Activated naive CD4-positive, alpha-beta T cell treated with anti-CD3 and anti-CD28 coated beads for 36 hours (primary cell): ENCODE measurements around the gene CELF2. TPM values are rescaled to one million over a fixed set of nuclear protein-coding genes. Genes with fewer than 3 reads are reported as not detected.

Source experiments
- CTCF ChIA-PET: fragments of 350-600 bp; sonication (Branson Sonifier 250); formaldehyde crosslinking; loops from one replicate; lab custom pipeline; 2021; ENCODE audit warnings: antibody characterized with exemption; lab: Charles Lee
- DNase-seq: peaks from one replicate; pipeline ENCODE4 v3.0.0-alpha.2; 2020
- H3K27ac Mint-ChIP-seq: one replicate; pipeline ENCODE4 v1.8.0; 2021; ENCODE audit warnings: mild to moderate bottlenecking, mixed read lengths
- H3K27me3 Mint-ChIP-seq: one replicate; pipeline ENCODE4 v1.8.0; 2021; ENCODE audit warnings: low read depth, mixed read lengths
- H3K36me3 Mint-ChIP-seq: one replicate; pipeline ENCODE4 v1.8.0; 2021; ENCODE audit warnings: low read depth, mixed read lengths
- H3K4me1 Mint-ChIP-seq: one replicate; pipeline ENCODE4 v1.8.0; 2021; ENCODE audit warnings: low read depth, mixed read lengths
- H3K4me3 Mint-ChIP-seq: one replicate; pipeline ENCODE4 v1.8.0; 2021; ENCODE audit warnings: mild to moderate bottlenecking, moderate library complexity, mixed read lengths
- H3K9me3 Mint-ChIP-seq: one replicate; pipeline ENCODE4 v1.8.0; 2021; ENCODE audit warnings: mixed read lengths
- intact Hi-C: fragments of 100-400 bp; cut with micrococcal nuclease; formaldehyde crosslinking; loops from one replicate; pipeline ENCODE4 v1.15.1; 2023
- total RNA-seq, 2 experiments: library from RNA; stranded (reverse); gene quantifications; one replicate each; pipeline ENCODE4 v1.2.3, GENCODE V29; 2021

The CELF2 gene
- total RNA-seq, 2 experiments from 2014 or later, result 68.2 to 72.2 TPM

GRCh38 chr10:11035301-11035991 is 17.8 kb downstream of the CELF2 start:
- CTCF ChIA-PET, result interaction anchor here (0.6 to 0.7 kb wide), 5 partner anchors 40 to 461 kb away, joined by 3 to 7 read pairs (median 3); no protein-coding TSS in a partner anchor
- no peak for DNase-seq
- Mint-ChIP-seq H3K27ac (no peak overlapping the region), H3K27me3 (peaks cover 9% of the 10 kb centered on the region), H3K4me3 (no peak overlapping the region), H3K4me1 (peaks cover 4% of the 10 kb centered on the region), H3K36me3 (no peaks in the 10 kb centered on the region), H3K9me3 (no peaks in the 10 kb centered on the region)
- intact Hi-C loops, result loop anchor here (5.0 kb wide), 1 partner anchor 437 kb away; no protein-coding TSS in a partner anchor

GRCh38 chr10:11036424-11037011 is 18.8 kb downstream of the CELF2 start:
- CTCF ChIA-PET, result interaction anchor here (0.7 to 1.1 kb wide), 3 partner anchors 16 to 595 kb away, joined by 3 read pairs; no protein-coding TSS in a partner anchor
- Mint-ChIP-seq H3K36me3 (no peaks in the 10 kb centered on the region), H3K27ac (no peak overlapping the region), H3K4me3 (no peak overlapping the region), H3K9me3 (no peaks in the 10 kb centered on the region), H3K27me3 (peaks cover 9% of the 10 kb centered on the region), H3K4me1 (peaks cover 4% of the 10 kb centered on the region)
- intact Hi-C loops, result loop anchor here (5.0 kb wide), 1 partner anchor 436 kb away; no protein-coding TSS in a partner anchor
- DNase-seq, result no peak

- no peak for DNase-seq
- no peaks in the 10 kb centered on the region for H3K9me3 Mint-ChIP-seq
- H3K4me3 Mint-ChIP-seq, result no peak overlapping the region
- H3K4me1 Mint-ChIP-seq, result peaks cover 4% of the 10 kb centered on the region
- no peaks in the 10 kb centered on the region for H3K36me3 Mint-ChIP-seq
- H3K27me3 Mint-ChIP-seq, result peaks cover 9% of the 10 kb centered on the region
- CTCF ChIA-PET, result no interaction called here
- intact Hi-C loops, result loop anchor here (5.0 kb wide), 1 partner anchor 434 kb away; no protein-coding TSS in a partner anchor
- no peak overlapping the region for H3K27ac Mint-ChIP-seq
Measured at GRCh38 chr10:11037991-11038390, 20.3 kb downstream of the CELF2 start.

GRCh38 chr10:11042357-11042756 is 24.7 kb downstream of the CELF2 start:
- intact Hi-C loops, result no loop called here
- Mint-ChIP-seq H3K9me3 (no peaks in the 10 kb centered on the region), H3K27me3 (peaks cover 10% of the 10 kb centered on the region), H3K4me1 (no peaks in the 10 kb centered on the region), H3K27ac (no peak overlapping the region), H3K36me3 (no peaks in the 10 kb centered on the region), H3K4me3 (no peak overlapping the region)
- DNase-seq, result no peak
- CTCF ChIA-PET, result no interaction called here

- Mint-ChIP-seq H3K4me3 (no peak overlapping the region), H3K27ac (no peak overlapping the region), H3K36me3 (no peaks in the 10 kb centered on the region), H3K4me1 (no peaks in the 10 kb centered on the region), H3K27me3 (peaks cover 9% of the 10 kb centered on the region), H3K9me3 (no peaks in the 10 kb centered on the region)
- no peak for DNase-seq
- intact Hi-C loops, result no loop called here
- CTCF ChIA-PET, result interaction anchor here (0.6 kb wide), 1 partner anchor 8 kb away, joined by 9 read pairs; no protein-coding TSS in a partner anchor
Measured at GRCh38 chr10:11043039-11043438, 25.4 kb downstream of the CELF2 start.

- CTCF ChIA-PET, result interaction anchor here (0.6 to 1.3 kb wide), 2 partner anchors 8 to 9 kb away, joined by 3 to 9 read pairs; no protein-coding TSS in a partner anchor
- H3K27me3 Mint-ChIP-seq, result peaks cover 6% of the 10 kb centered on the region
Measured at GRCh38 chr10:11043446-11044127, 25.9 kb downstream of the CELF2 start.

GRCh38 chr10:11045487-11045886 is 27.8 kb downstream of the CELF2 start:
- H3K36me3 Mint-ChIP-seq, result no peaks in the 10 kb centered on the region
- no peak overlapping the region for H3K27ac Mint-ChIP-seq
- peaks cover 6% of the 10 kb centered on the region for H3K27me3 Mint-ChIP-seq
- no peaks in the 10 kb centered on the region for H3K9me3 Mint-ChIP-seq
- intact Hi-C loops, result no loop called here
- H3K4me3 Mint-ChIP-seq, result no peak overlapping the region
- DNase-seq, result no peak
- CTCF ChIA-PET, result no interaction called here
- no peaks in the 10 kb centered on the region for H3K4me1 Mint-ChIP-seq

More at GRCh38 chr10:11043446-11044127, 25.9 kb downstream of the CELF2 start:
- H3K9me3 Mint-ChIP-seq, result no peaks in the 10 kb centered on the region
- H3K4me1 Mint-ChIP-seq, result no peaks in the 10 kb centered on the region
- no peaks in the 10 kb centered on the region for H3K36me3 Mint-ChIP-seq
- no peak for DNase-seq
- H3K4me3 Mint-ChIP-seq, result no peak overlapping the region
- no peak overlapping the region for H3K27ac Mint-ChIP-seq
- intact Hi-C loops, result no loop called here

- intact Hi-C loops, result no loop called here
- no peak for DNase-seq
- Mint-ChIP-seq H3K27ac (no peak overlapping the region), H3K4me3 (no peak overlapping the region), H3K4me1 (no peaks in the 10 kb centered on the region), H3K27me3 (peaks cover 6% of the 10 kb centered on the region), H3K36me3 (no peaks in the 10 kb centered on the region), H3K9me3 (no peaks in the 10 kb centered on the region)
- CTCF ChIA-PET, result no interaction called here
Measured at GRCh38 chr10:11045995-11046775, 28.5 kb downstream of the CELF2 start.

- peaks cover 6% of the 10 kb centered on the region for H3K27me3 Mint-ChIP-seq
- H3K9me3 Mint-ChIP-seq, result no peaks in the 10 kb centered on the region
- DNase-seq, result no peak
- no peaks in the 10 kb centered on the region for H3K4me1 Mint-ChIP-seq
- H3K27ac Mint-ChIP-seq, result no peak overlapping the region
- no peak overlapping the region for H3K4me3 Mint-ChIP-seq
- no peaks in the 10 kb centered on the region for H3K36me3 Mint-ChIP-seq
- CTCF ChIA-PET, result no interaction called here
- intact Hi-C loops, result no loop called here
Measured at GRCh38 chr10:11046776-11047160, 29.1 kb downstream of the CELF2 start.

GRCh38 chr10:11048707-11049278 is 31.1 kb downstream of the CELF2 start:
- H3K9me3 Mint-ChIP-seq, result no peaks in the 10 kb centered on the region
- H3K36me3 Mint-ChIP-seq, result no peaks in the 10 kb centered on the region
- no peak overlapping the region for H3K4me3 Mint-ChIP-seq
- H3K27ac Mint-ChIP-seq, result no peak overlapping the region
- H3K4me1 Mint-ChIP-seq, result no peaks in the 10 kb centered on the region
- CTCF ChIA-PET, result interaction anchor here (0.6 kb wide), 1 partner anchor 301 kb away, joined by 6 read pairs; no protein-coding TSS in a partner anchor
- intact Hi-C loops, result no loop called here
- DNase-seq, result no peak
- H3K27me3 Mint-ChIP-seq, result peaks cover 4% of the 10 kb centered on the region

GRCh38 chr10:11049806-11050205 is 32.1 kb downstream of the CELF2 start:
- Mint-ChIP-seq H3K9me3 (no peaks in the 10 kb centered on the region), H3K4me1 (no peaks in the 10 kb centered on the region), H3K27ac (no peak overlapping the region), H3K36me3 (no peaks in the 10 kb centered on the region), H3K4me3 (no peak overlapping the region), H3K27me3 (no peaks in the 10 kb centered on the region)
- CTCF ChIA-PET, result no interaction called here
- DNase-seq, result no peak
- intact Hi-C loops, result no loop called here
